Calu3 (cell line): Measurements from ENCODE around the gene IMMP2L. TPM values are rescaled to one million over a fixed set of nuclear protein-coding genes. Genes with fewer than 3 reads are reported as not detected.

Experiments used
- BruUV-seq: library from RNA; stranded (reverse); fragments of 400-500 nt; replicated peaks from 2 replicates; lab custom pipeline; 2021; lab: Mats Ljungman, UMichigan
- CTCF ChIA-PET: fragments of 300-600 bp; sonication (Branson Sonifier 250); formaldehyde crosslinking; loops from one replicate; lab custom pipeline; 2022; ENCODE audit warnings: antibody characterized with exemption; lab: Charles Lee
- DNase-seq: peaks from one replicate; pipeline ENCODE4 v3.0.0; 2022
- H3K27ac Mint-ChIP-seq: one replicate; pipeline ENCODE4 v1.8.0; 2022; ENCODE audit warnings: mixed read lengths; ENCODE audit not compliant: unreplicated experiment
- H3K27me3 Mint-ChIP-seq: one replicate; pipeline ENCODE4 v1.8.0; 2022; ENCODE audit warnings: mixed read lengths; ENCODE audit not compliant: unreplicated experiment
- H3K36me3 Mint-ChIP-seq: one replicate; pipeline ENCODE4 v1.8.0; 2022; ENCODE audit warnings: mild to moderate bottlenecking, moderate library complexity, mixed read lengths; ENCODE audit not compliant: insufficient read depth, unreplicated experiment
- H3K4me1 Mint-ChIP-seq: one replicate; pipeline ENCODE4 v1.8.0; 2022; ENCODE audit warnings: mild to moderate bottlenecking, low read depth, mixed read lengths; ENCODE audit not compliant: unreplicated experiment
- H3K4me3 Mint-ChIP-seq: one replicate; pipeline ENCODE4 v1.8.0; 2022; ENCODE audit warnings: mild to moderate bottlenecking, low read depth, moderate library complexity, mixed read lengths; ENCODE audit not compliant: unreplicated experiment
- H3K9me3 Mint-ChIP-seq: one replicate; pipeline ENCODE4 v1.8.0; 2022; ENCODE audit warnings: low read depth, mixed read lengths; ENCODE audit not compliant: unreplicated experiment
- intact Hi-C: fragments of 100-400 bp; cut with micrococcal nuclease; formaldehyde crosslinking; loops from one replicate; pipeline ENCODE4 v1.10.0; 2022; ENCODE audit not compliant: unreplicated experiment
- total RNA-seq: library from RNA; stranded (reverse); gene quantifications from 2 replicates; pipeline ENCODE4 v1.2.3, GENCODE V29; 2022
- TF ChIP-seq, protein P1 (sequence below): fragments of 200-600 bp; IDR thresholded peaks from one replicate; pipeline ENCODE4 v1.8.0; 2022; ENCODE audit warnings: antibody characterized with exemption; ENCODE audit not compliant: unreplicated experiment

Gene IMMP2L
- total RNA-seq, 1 experiment from 2014 or later: 28.6 TPM

DNA sequence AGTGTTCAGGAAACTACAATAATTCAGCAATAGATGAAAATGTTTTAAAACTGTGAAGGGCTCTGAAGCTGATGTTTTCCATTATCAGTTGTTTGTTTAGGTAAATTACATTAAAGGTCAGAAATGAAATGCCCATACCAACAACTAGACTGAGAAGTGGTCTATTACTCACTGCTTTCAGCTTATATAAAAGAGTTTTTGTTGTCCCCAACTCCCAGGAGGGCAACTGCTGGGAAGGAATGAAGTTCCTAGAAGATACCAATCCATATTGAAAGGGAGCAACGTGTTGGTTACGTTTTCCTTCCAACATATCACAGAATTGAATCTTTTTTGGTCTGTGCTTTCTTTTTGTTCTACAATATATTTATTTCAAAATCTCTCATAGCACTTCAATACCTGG is 802.0 kb downstream of the IMMP2L start:
- Mint-ChIP-seq H3K4me1 (no peaks in the 10 kb centered on the region), H3K27me3 (no peaks in the 10 kb centered on the region), H3K36me3 (no peaks in the 10 kb centered on the region), H3K4me3 (no peak overlapping the region), H3K27ac (no peak overlapping the region), H3K9me3 (no peaks in the 10 kb centered on the region)
- intact Hi-C loops: no loop called here
- TF ChIP-seq, protein P1, sequence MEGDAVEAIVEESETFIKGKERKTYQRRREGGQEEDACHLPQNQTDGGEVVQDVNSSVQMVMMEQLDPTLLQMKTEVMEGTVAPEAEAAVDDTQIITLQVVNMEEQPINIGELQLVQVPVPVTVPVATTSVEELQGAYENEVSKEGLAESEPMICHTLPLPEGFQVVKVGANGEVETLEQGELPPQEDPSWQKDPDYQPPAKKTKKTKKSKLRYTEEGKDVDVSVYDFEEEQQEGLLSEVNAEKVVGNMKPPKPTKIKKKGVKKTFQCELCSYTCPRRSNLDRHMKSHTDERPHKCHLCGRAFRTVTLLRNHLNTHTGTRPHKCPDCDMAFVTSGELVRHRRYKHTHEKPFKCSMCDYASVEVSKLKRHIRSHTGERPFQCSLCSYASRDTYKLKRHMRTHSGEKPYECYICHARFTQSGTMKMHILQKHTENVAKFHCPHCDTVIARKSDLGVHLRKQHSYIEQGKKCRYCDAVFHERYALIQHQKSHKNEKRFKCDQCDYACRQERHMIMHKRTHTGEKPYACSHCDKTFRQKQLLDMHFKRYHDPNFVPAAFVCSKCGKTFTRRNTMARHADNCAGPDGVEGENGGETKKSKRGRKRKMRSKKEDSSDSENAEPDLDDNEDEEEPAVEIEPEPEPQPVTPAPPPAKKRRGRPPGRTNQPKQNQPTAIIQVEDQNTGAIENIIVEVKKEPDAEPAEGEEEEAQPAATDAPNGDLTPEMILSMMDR: no peak
- no TSS peak for BruUV-seq
- DNase-seq: no peak
- CTCF ChIA-PET: no interaction called here

DNA sequence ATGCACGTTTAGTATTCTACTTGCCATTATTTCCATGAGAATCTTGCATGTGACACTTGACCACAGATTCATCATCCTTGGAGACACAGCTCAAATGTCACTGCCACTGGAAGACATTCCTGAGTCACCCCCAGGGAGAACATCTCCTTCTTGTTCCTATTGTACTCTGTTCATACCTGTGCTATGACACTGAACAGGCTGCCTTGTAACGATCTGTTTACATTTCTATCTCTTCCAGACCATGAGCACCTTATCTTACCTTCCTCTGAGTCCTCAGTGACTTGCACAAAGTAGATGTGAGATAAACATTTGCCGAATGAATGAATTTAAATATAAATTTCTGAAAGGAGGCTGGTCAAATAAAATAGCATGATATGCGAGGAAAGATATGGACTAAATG is 803.2 kb downstream of the IMMP2L start:
- Mint-ChIP-seq H3K27ac (no peak overlapping the region), H3K9me3 (no peaks in the 10 kb centered on the region), H3K4me1 (no peaks in the 10 kb centered on the region), H3K36me3 (no peaks in the 10 kb centered on the region), H3K4me3 (no peak overlapping the region), H3K27me3 (no peaks in the 10 kb centered on the region)
- DNase-seq: no peak
- TF ChIP-seq, protein P1: no peak
- no TSS peak for BruUV-seq
- intact Hi-C loops: no loop called here
- CTCF ChIA-PET: no interaction called here

DNA sequence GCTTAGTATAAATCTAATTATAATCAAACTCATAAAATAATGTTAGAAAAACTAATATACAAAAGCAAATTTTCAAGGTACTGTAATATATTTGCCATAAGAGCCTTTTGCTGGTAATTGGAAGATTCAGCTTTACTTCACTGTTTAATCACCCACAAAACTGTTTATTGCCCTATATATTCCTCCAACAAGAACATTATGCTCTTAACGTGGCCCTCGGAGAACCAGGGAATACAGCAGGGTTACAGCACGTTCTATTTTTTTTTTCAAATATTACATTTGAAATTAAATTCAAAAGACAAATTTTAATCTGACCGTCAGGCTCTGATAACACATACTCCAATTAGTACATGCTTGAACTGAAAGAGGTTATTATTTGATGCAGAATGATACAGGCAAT is 807.6 kb downstream of the IMMP2L start:
- H3K4me1 Mint-ChIP-seq: no peaks in the 10 kb centered on the region

DNA sequence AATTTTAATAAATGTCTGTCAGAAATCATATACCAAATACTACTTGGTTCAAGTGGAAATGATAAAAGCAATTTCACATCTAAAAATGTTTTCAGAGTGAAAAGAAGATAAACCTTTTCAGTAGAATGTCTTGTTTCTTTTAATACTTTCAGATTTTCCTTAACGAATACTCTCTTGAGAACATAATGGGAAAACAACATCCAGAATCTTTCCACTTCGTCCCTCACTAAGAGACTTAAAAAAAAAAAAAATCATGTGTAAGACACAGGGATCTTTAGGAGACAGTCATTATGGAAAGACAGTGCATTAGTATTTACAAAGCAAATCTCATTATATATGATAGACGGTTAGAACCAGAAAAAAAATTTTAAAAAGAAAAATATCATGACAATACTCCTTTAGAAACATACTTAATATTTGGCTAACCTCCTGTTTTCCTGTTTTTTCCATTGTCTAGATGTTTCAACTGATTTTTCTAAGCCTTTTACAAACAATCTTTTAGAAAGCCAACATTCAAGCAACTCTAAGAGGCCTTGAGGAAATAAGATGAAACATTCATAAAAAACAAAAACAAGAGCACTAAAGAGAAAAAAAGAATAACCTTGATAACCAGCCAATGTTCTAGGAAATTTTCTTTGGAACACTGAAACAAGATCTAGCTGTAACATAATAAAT is 811.2 kb downstream of the IMMP2L start:
- CTCF ChIA-PET: no interaction called here
- TF ChIP-seq, protein P1: no peak
- Mint-ChIP-seq H3K27ac (no peak overlapping the region), H3K4me3 (no peak overlapping the region), H3K4me1 (no peaks in the 10 kb centered on the region), H3K36me3 (no peaks in the 10 kb centered on the region), H3K9me3 (no peaks in the 10 kb centered on the region), H3K27me3 (no peaks in the 10 kb centered on the region)
- BruUV-seq: no TSS peak
- intact Hi-C loops: no loop called here
- DNase-seq: no peak

More for the DNA sequence above, 807.6 kb downstream of the IMMP2L start:
- Mint-ChIP-seq H3K27me3 (no peaks in the 10 kb centered on the region), H3K4me3 (no peak overlapping the region), H3K27ac (no peak overlapping the region), H3K9me3 (no peaks in the 10 kb centered on the region), H3K36me3 (no peaks in the 10 kb centered on the region)
- DNase-seq: no peak
- CTCF ChIA-PET: no interaction called here
- intact Hi-C loops: no loop called here
- TF ChIP-seq, protein P1: no peak
- BruUV-seq: no TSS peak
